Measurements from ENCODE around the gene KLHDC3.

DNA sequence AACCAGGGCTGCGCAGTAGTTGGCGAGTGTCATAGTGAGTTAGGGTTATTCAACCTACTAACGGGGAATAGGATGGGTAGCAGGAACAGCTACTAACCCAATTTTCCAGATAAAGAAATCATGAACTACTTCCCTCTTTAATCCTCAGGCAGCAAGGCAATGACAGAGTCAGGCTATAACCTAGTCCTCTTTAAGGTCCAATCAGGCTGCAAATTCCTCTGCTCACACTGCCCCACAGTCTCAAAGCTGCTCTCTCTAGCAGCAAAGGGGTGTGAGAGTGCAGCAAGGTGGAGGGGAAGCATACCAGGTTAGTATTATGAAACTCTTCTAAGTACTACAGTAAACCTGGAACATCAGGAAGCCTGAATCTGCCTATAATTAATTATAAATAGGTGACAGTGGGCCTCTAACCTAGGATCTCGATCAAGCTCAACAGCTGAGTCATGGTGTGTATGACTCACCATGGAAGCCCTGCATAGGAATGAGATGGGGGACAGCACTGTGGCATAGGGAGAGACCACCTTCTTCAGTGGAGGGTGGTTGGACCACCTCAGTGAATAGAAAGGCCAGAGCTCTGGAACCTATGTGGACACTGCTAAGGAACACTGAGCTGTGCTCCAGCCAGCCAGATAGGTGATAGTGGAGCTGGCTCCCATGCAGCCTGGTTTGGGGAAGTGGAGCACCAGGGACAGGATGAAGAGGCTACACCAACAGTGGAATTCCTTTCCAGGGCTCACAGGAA lies 43.0 kb upstream of the KLHDC3 start:
- TF ChIP-seq POLR2A (IDR thresholded peaks at IDR 0.05) (no peak), CTCF (IDR thresholded peaks at IDR 0.05) (no peak)
